GM06990 (cell line): Measurements from ENCODE around the gene NEDD9.

ENCODE experiments used
- DNase-seq: peaks from one replicate; pipeline ENCODE4 v3.0.0-alpha.2; 2011; ENCODE audit not compliant: insufficient read length; ENCODE audit errors: extremely low read depth
- H3K27me3 ChIP-seq: replicated peaks from 2 replicates; pipeline ENCODE4 v1.6.0; 2011; ENCODE audit warnings: low read length; ENCODE audit not compliant: control insufficient read depth, insufficient read depth
- H3K36me3 ChIP-seq: 2 replicates; pipeline ENCODE4 v1.5.1; 2011; ENCODE audit warnings: low read length; ENCODE audit not compliant: control insufficient read depth, insufficient read depth
- H3K4me3 ChIP-seq: replicated peaks from 2 replicates; pipeline ENCODE4 v1.5.1; 2011; ENCODE audit warnings: low read depth, mild to moderate bottlenecking, control low read depth, low read length
- CTCF ChIP-seq: IDR thresholded peaks from 2 replicates; pipeline ENCODE4 v1.5.1; 2011; ENCODE audit warnings: low read length, control low read depth, mild to moderate bottlenecking, inconsistent platforms; ENCODE audit not compliant: insufficient read depth, poor library complexity, severe bottlenecking

The NEDD9 gene

GRCh38 chr6:11211254-11211653 lies 21.2 kb downstream of the NEDD9 start:
- no peak for TF ChIP-seq CTCF
- Histone ChIP-seq H3K36me3 (peaks cover 15% of the 10 kb centered on the region), H3K27me3 (no peaks in the 10 kb centered on the region), H3K4me3 (no peak overlapping the region)
- DNase-seq: no peak

DNA sequence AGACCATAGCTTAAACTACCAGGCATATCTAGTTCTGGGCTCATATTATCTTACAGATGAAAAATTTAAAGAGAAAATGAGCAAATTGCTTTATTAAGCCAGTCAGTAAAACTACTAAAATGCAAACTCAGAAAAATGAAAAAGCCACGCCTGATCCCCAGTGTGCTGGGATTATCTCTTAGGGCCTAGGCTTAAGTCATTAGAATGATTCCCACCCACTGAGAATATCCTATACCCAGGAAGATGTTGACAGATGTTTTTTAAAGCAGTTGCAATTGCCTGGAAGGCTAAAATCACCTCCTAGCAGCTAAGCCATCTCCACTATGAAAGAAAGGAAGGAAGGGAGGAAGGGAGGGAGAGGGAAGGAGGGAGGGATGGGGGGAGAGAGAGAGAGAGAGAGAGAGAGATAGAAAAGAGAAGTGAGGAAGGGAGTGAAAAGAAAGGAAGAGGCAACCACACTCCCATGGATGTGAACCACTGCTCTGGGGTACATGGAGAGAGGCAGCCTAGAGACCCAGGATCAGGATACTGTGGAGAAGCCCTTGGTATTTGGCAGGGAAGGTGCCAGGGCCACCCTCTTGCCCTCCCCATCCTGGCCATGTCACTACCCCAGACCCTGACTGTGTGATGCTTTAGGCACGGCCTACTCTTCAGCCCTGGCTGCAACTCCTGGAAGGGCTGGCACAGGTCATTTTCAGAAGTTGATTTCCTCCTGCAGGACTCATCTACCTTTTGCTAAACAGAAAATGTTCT lies 21.9 kb downstream of the NEDD9 start:
- H3K36me3 ChIP-seq: peaks cover 13% of the 10 kb centered on the region
- H3K4me3 ChIP-seq: no peak overlapping the region
- TF ChIP-seq CTCF: no peak
- DNase-seq: no peak
- no peaks in the 10 kb centered on the region for H3K27me3 ChIP-seq

- Histone ChIP-seq H3K36me3 (peaks cover 13% of the 10 kb centered on the region), H3K27me3 (no peaks in the 10 kb centered on the region), H3K4me3 (no peak overlapping the region)
- no peak for DNase-seq
- no peak for TF ChIP-seq CTCF
Observed at GRCh38 chr6:11209906-11210305, 22.6 kb downstream of the NEDD9 start.

DNA sequence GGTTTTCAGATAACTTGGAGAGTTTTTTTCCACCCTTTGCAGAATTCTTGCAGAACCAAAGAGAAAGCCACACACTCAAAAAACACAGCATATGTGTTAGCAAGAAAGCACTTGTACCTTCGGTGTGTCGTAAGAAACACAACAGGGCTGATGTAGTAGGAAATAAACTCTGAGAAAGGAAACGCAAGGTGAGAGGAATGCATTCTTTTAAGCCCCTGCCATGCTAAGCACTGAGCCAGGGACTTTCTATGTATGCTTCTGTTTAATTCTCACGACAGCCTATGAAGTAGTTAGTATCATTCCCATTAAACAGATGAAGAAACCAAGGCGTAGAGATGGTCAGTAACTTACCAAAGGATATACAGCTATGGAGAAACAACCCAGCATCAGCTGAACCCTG lies 23.1 kb downstream of the NEDD9 start:
- Histone ChIP-seq H3K4me3 (no peak overlapping the region), H3K27me3 (no peaks in the 10 kb centered on the region), H3K36me3 (peaks cover 11% of the 10 kb centered on the region)
- no peak for DNase-seq
- no peak for TF ChIP-seq CTCF

GRCh38 chr6:11208854-11209253 lies 23.6 kb downstream of the NEDD9 start:
- no peak for DNase-seq

More at GRCh38 chr6:11208854-11209253, 23.6 kb downstream of the NEDD9 start:
- Histone ChIP-seq H3K27me3 (no peaks in the 10 kb centered on the region), H3K4me3 (no peak overlapping the region), H3K36me3 (peaks cover 11% of the 10 kb centered on the region)
- TF ChIP-seq CTCF: no peak
